OCI-LY7 (cell line): Measurements from ENCODE around the gene TMA7B. TPM values are rescaled to one million over a fixed set of nuclear protein-coding genes. Genes with fewer than 3 reads are reported as not detected.
A peak's percentile ranks its signal among the peaks of the same experiment; 100 is the strongest.

Experiments used
- BruUV-seq: library from RNA; stranded (reverse); fragments of 400-500 nt; replicated peaks from 2 replicates; lab custom pipeline; 2021; lab: Mats Ljungman, UMichigan
- CTCF ChIA-PET: fragments of 300-600 bp; sonication (Branson Sonifier 250); formaldehyde crosslinking; loops from one replicate; lab custom pipeline; 2022; ENCODE audit warnings: antibody characterized with exemption; ENCODE audit not compliant: unreplicated experiment; lab: Charles Lee
- POLR2A ChIA-PET: fragments of 300-600 bp; sonication (Branson Sonifier 250); formaldehyde crosslinking; loops from one replicate; lab custom pipeline; 2022; ENCODE audit warnings: antibody characterized with exemption; lab: Charles Lee
- DNase-seq: peaks from one replicate; pipeline ENCODE4 v3.0.0-alpha.2; 2015; ENCODE audit warnings: low spot score
- H2AFZ ChIP-seq: fragments of 200-600 bp; sonication (generic), shearing (Covaris generic); 2 replicates; pipeline ENCODE4 v1.6.1; 2014; ENCODE audit warnings: mild to moderate bottlenecking, antibody characterized with exemption, low read length, moderate library complexity
- H3K27ac ChIP-seq: fragments of 200-600 bp; sonication (generic); 2 replicates; pipeline ENCODE4 v1.5.1; 2014; ENCODE audit warnings: mixed run types, low read depth, mild to moderate bottlenecking, moderate library complexity, low read length, inconsistent platforms; ENCODE audit not compliant: poor library complexity, severe bottlenecking
- H3K36me3 ChIP-seq: fragments of 200-600 bp; sonication (generic); 2 replicates; pipeline ENCODE4 v1.6.1; 2014; ENCODE audit warnings: mild to moderate bottlenecking, antibody characterized with exemption, low read length, moderate library complexity, mixed read lengths; ENCODE audit not compliant: insufficient read depth
- H3K4me1 ChIP-seq: fragments of 200-600 bp; sonication (generic); 2 replicates; pipeline ENCODE4 v1.5.1; 2014; ENCODE audit warnings: mild to moderate bottlenecking, low read length; ENCODE audit not compliant: insufficient read depth, poor library complexity, severe bottlenecking
- H3K4me2 ChIP-seq: fragments of 200-600 bp; sonication (generic); 2 replicates; pipeline ENCODE4 v1.6.1; 2014; ENCODE audit warnings: mild to moderate bottlenecking, low read length
- H3K4me3 ChIP-seq: fragments of 200-600 bp; sonication (generic); 2 replicates; pipeline ENCODE4 v1.5.1; 2014; ENCODE audit warnings: mild to moderate bottlenecking, low read depth, low read length; ENCODE audit not compliant: poor library complexity, severe bottlenecking
- H3K79me2 ChIP-seq: fragments of 200-600 bp; sonication (generic); 2 replicates; pipeline ENCODE4 v1.6.1; 2016; ENCODE audit warnings: low read depth, mild to moderate bottlenecking, low read length, moderate library complexity, mixed read lengths; ENCODE audit not compliant: insufficient read depth
- H3K9me2 ChIP-seq: fragments of 200-600 bp; sonication (generic); 2 replicates; pipeline ENCODE4 v1.6.1; 2016; ENCODE audit warnings: mild to moderate bottlenecking, low read length, mixed read lengths; ENCODE audit not compliant: insufficient read depth
- H3K9me3 ChIP-seq: fragments of 200-600 bp; sonication (generic); 2 replicates; pipeline ENCODE4 v1.6.1; 2014; ENCODE audit warnings: mild to moderate bottlenecking, mixed run types, low read length, mixed read lengths
- H4K20me1 ChIP-seq: fragments of 200-600 bp; sonication (generic); 2 replicates; pipeline ENCODE4 v1.6.1; 2014; ENCODE audit warnings: mild to moderate bottlenecking, antibody characterized with exemption, low read length, moderate library complexity, mixed read lengths; ENCODE audit not compliant: insufficient read depth
- CTCF ChIP-seq: fragments of 200-600 bp; sonication (generic); conservative IDR thresholded peaks from 2 replicates; pipeline ENCODE4 v1.5.1; 2014; ENCODE audit warnings: mild to moderate bottlenecking, antibody characterized with exemption, low read length, moderate library complexity, mixed read lengths
- EZH2phosphoT487 ChIP-seq: fragments of 200-600 bp; sonication (generic); IDR thresholded peaks from 2 replicates; pipeline ENCODE4 v1.6.1; 2018; ENCODE audit warnings: low read depth, borderline replicate concordance, mild to moderate bottlenecking, mixed run types, antibody characterized with exemption, low read length, moderate library complexity, mixed read lengths
- intact Hi-C: fragments of 100-400 bp; cut with micrococcal nuclease; formaldehyde crosslinking; loops from one replicate; pipeline ENCODE4 v1.10.0; 2022; ENCODE audit not compliant: unreplicated experiment
- total RNA-seq, 2 experiments: library from RNA; depleted of rRNA in 1 of 2; stranded (reverse); fragments of >200 nt in 1 of 2; shearing (Covaris generic) in 1 of 2; gene quantifications; 2 replicates each; pipeline ENCODE4 v1.2.3, GENCODE V29; 2014 to 2022

Gene TMA7B
- total RNA-seq, 2 experiments from 2014 or later: not detected

- H2AFZ ChIP-seq: no peak overlapping the region
- no peaks in the 10 kb centered on the region for H3K9me3 ChIP-seq
- no peaks in the 10 kb centered on the region for H3K36me3 ChIP-seq
- H3K4me2 ChIP-seq: no peak overlapping the region; the same call in 1 of the 2 replicates
- TF ChIP-seq EZH2phosphoT487: no peak
- TF ChIP-seq CTCF: no peak
- no peaks in the 10 kb centered on the region for H3K79me2 ChIP-seq
- no peak overlapping the region for H3K4me3 ChIP-seq
- H3K9me2 ChIP-seq: no peaks in the 10 kb centered on the region
- intact Hi-C loops: loop anchor here (5.0 kb wide), 1 partner anchor 89 kb away; no protein-coding TSS in a partner anchor
- H3K4me1 ChIP-seq: peaks cover 25% of the 10 kb centered on the region
- no TSS peak for BruUV-seq
- H4K20me1 ChIP-seq: no peaks in the 10 kb centered on the region
- ChIA-PET POLR2A (no interaction called here), CTCF (no interaction called here)
- H3K27ac ChIP-seq: no peak overlapping the region
- DNase-seq: peak; percentile 57
Observed at GRCh38 chr22:39933741-39934140, 26.5 kb upstream of the TMA7B start.

GRCh38 chr22:39935116-39935515, 25.1 kb upstream of the TMA7B start:
- Histone ChIP-seq H3K79me2 (no peaks in the 10 kb centered on the region), H4K20me1 (no peaks in the 10 kb centered on the region), H3K4me2 (no peak overlapping the region), H3K36me3 (no peaks in the 10 kb centered on the region), H2AFZ (no peak overlapping the region), H3K4me1 (peaks cover 25% of the 10 kb centered on the region), H3K4me3 (no peak overlapping the region), H3K9me3 (no peaks in the 10 kb centered on the region), H3K27ac (no peak overlapping the region), H3K9me2 (no peaks in the 10 kb centered on the region)
- ChIA-PET CTCF (no interaction called here), POLR2A (no interaction called here)
- DNase-seq: no peak
- TF ChIP-seq EZH2phosphoT487 (no peak), CTCF (no peak)
- intact Hi-C loops: no loop called here
- no TSS peak for BruUV-seq

- Histone ChIP-seq H3K4me3 (no peak overlapping the region), H3K79me2 (no peaks in the 10 kb centered on the region), H2AFZ (no peak overlapping the region), H3K36me3 (no peaks in the 10 kb centered on the region), H3K4me2 (no peak overlapping the region), H3K9me2 (no peaks in the 10 kb centered on the region), H4K20me1 (no peaks in the 10 kb centered on the region), H3K4me1 (peaks cover 25% of the 10 kb centered on the region), H3K9me3 (no peaks in the 10 kb centered on the region), H3K27ac (no peak overlapping the region)
- DNase-seq: no peak
- ChIA-PET CTCF (no interaction called here), POLR2A (no interaction called here)
- intact Hi-C loops: no loop called here
- no peak for TF ChIP-seq EZH2phosphoT487
- no peak for TF ChIP-seq CTCF
- no TSS peak for BruUV-seq
Observed at GRCh38 chr22:39935612-39936011, 24.6 kb upstream of the TMA7B start.
